Ovary (tissue), 9 donors: ENCODE measurements around the gene XBP1. TPM values are rescaled to one million over a fixed set of nuclear protein-coding genes. Genes with fewer than 3 reads are reported as not detected.

Experiments
- DNase-seq, 5 donors: peaks; one replicate each; pipeline ENCODE4 v3.0.0-alpha.2; 2019 to 2020
- H3K27ac ChIP-seq, 2 donors: fragments of 200-600 bp; one replicate each; pipeline versions ENCODE4 v1.5.1 to v1.8.0; 2019 to 2022
- H3K27me3 ChIP-seq: fragments of 200-600 bp; one replicate; pipeline ENCODE4 v1.8.0; 2022
- H3K36me3 ChIP-seq: fragments of 200-600 bp; sonication (generic); one replicate; pipeline ENCODE4 v1.5.1; 2019
- H3K4me1 ChIP-seq: one replicate; pipeline ENCODE4 v1.8.1; 2013; ENCODE audit warnings: mild to moderate bottlenecking, moderate library complexity; ENCODE audit not compliant: insufficient read depth
- H3K4me3 ChIP-seq: fragments of 200-600 bp; sonication (generic); one replicate; pipeline ENCODE4 v1.5.1; 2017
- H3K9me3 ChIP-seq, 2 donors: fragments of 200-600 bp in 1 of 2; sonication (generic) in 1 of 2; one replicate each; pipeline versions ENCODE4 v1.5.1 to v1.8.1; 2013 to 2019; ENCODE audit warnings: mild to moderate bottlenecking in 1 of 2, moderate library complexity in 1 of 2
- EP300 ChIP-seq: sonication (generic); formaldehyde crosslinking; IDR thresholded peaks from one replicate; pipeline ENCODE4 v1.6.1; 2017; ENCODE audit warnings: antibody characterized with exemption
- POLR2A ChIP-seq: fragments of 450-650 bp; IDR thresholded peaks from one replicate; pipeline ENCODE4 v1.6.1; 2017; ENCODE audit warnings: antibody characterized with exemption, mild to moderate bottlenecking, moderate library complexity
- WGBS, 3 donors: extraction: QIAGEN DNeasy Blood & Tissue Kit in 1 of 3; methylation state at CpG; one replicate each; pipeline versions ENCODE4 v1.1.5 to v1.1.7; 2013 to 2017; 5-methylcytosine and 5-hydroxymethylcytosine counted together
- intact Hi-C, 4 donors: fragments of 100-400 bp; cut with DNase I; formaldehyde crosslinking; loops; one replicate each; pipeline versions ENCODE4 v1.11.0 to v1.15.1; 2022 to 2023
- polyA plus RNA-seq, 2 donors: library from polyadenylated mRNA; stranded (reverse); fragments of 200-250 nt in 1 of 2; fragments of 350-450 nt in 1 of 2; fragmentation: Illumina TruSeq in 1 of 2; extraction: RNeasy Lipid Tissue Mini Kit (QIAGEN cat#74804) in 1 of 2; gene quantifications; one replicate each; pipeline ENCODE4 v1.2.3, GENCODE V29; 2013 to 2014
- total RNA-seq, 7 donors: library from RNA; depleted of rRNA in 2 of 7; stranded (reverse); fragments of >200 nt in 2 of 7; fragmentation: NEBNext Ultra II Directional in 3 of 7; extraction: Animal tissue kit (Norgen Biotek cat#: 25700) in 3 of 7; gene quantifications; one replicate each; pipeline versions ENCODE4 v1.1.0 to v1.2.4, GENCODE V29; 2016 to 2023
- TF ChIP-seq, protein P1 (sequence below), 3 donors: fragments of 450-650 bp in 2 of 3; fragments of 200-600 bp in 1 of 3; IDR thresholded peaks; one replicate each; pipeline versions ENCODE4 v1.5.1 to v1.8.0; 2016 to 2022; ENCODE audit warnings: antibody characterized with exemption in 3 of 3, mild to moderate bottlenecking in 1 of 3
- donor health status: DM: no; HTN: no; CAD: no; lungs with moderate emphysema.
- donor health status: DM: no; HTN: no; CAD: no.
- donor health status: Bipolar disorder and iron deficiency.
- donor health status: DM: yes; HTN: yes; CAD: no.
- donor health status: DM: no; HTN: no; CAD: no.
- donor health status: DM: yes; HTN: yes; CAD: no.

The XBP1 gene
- total and polyA plus RNA-seq, 9 donors = 53.1 to 229 (median 138) TPM

DNA sequence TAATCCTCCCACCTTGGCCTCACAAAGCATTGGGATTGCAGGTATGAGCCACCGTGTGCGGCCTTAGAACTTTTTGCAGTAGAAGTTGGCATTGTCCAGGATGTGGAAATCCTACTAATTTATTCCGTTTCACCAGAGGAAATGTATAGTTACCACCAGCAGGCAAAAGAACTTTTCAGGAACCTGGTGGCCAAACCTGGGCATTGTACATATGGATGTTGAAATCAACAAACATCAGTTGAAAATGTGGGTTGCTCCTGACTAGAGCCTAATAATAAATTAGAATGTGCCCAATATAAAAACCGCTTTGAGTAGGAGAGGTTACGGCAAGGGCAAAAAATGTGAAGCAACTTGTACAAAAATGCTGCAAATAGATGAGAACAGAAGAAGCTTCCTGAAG lies 40.7 kb upstream of the XBP1 start:
- WGBS, 3 donors = 84 to 88% (median 88%) methylated on average over 5 of the region's 5 CpGs
- Histone ChIP-seq H3K4me3 (no peak overlapping the region), H3K27me3 (no peaks in the 10 kb centered on the region), H3K9me3 (no peaks in the 10 kb centered on the region), H3K4me1 (no peaks in the 10 kb centered on the region), H3K36me3 (no peaks in the 10 kb centered on the region), H3K27ac (no peak overlapping the region)
- intact Hi-C loops = no loop called here
- TF ChIP-seq, protein P1, sequence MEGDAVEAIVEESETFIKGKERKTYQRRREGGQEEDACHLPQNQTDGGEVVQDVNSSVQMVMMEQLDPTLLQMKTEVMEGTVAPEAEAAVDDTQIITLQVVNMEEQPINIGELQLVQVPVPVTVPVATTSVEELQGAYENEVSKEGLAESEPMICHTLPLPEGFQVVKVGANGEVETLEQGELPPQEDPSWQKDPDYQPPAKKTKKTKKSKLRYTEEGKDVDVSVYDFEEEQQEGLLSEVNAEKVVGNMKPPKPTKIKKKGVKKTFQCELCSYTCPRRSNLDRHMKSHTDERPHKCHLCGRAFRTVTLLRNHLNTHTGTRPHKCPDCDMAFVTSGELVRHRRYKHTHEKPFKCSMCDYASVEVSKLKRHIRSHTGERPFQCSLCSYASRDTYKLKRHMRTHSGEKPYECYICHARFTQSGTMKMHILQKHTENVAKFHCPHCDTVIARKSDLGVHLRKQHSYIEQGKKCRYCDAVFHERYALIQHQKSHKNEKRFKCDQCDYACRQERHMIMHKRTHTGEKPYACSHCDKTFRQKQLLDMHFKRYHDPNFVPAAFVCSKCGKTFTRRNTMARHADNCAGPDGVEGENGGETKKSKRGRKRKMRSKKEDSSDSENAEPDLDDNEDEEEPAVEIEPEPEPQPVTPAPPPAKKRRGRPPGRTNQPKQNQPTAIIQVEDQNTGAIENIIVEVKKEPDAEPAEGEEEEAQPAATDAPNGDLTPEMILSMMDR (IDR thresholded peaks at IDR 0.05) = no peak
- no peak for TF ChIP-seq EP300
- TF ChIP-seq POLR2A = no peak
- DNase-seq = no peak

DNA sequence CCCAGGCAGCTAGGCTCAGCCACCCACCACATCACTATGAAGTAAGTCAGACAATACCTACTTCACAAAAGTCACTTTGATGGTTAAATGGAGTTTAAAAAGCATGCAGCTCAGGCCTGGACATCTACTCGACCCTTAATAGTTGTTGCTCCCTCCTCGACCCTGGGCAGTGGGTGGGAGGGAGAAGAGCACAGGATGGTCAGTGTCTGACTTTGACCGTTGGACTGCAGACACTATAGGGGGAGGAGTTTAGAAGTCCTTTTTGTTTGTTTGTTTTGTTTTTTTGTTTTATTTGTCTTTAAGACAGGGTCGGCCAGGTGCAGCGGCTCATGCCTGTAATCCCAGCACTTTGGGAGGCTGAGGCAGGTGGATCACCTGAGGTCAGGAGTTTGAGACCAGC lies 38.6 kb upstream of the XBP1 start:
- H3K4me1 ChIP-seq = no peaks in the 10 kb centered on the region
- peak in 1 of 5 donors; percentile 13 for DNase-seq
- no peak overlapping the region for H3K27ac ChIP-seq
- no peaks in the 10 kb centered on the region for H3K27me3 ChIP-seq
- no peak overlapping the region for H3K4me3 ChIP-seq
- no peaks in the 10 kb centered on the region for H3K36me3 ChIP-seq
- no peaks in the 10 kb centered on the region for H3K9me3 ChIP-seq
- TF ChIP-seq POLR2A = no peak
- TF ChIP-seq, protein P1 (IDR thresholded peaks at IDR 0.05) = no peak
- no peak for TF ChIP-seq EP300
- 65 to 69% (median 66%) methylated on average over 5 of the region's 5 CpGs for WGBS, 3 donors
- intact Hi-C loops = loop anchor here in 1 of 4 donors (10.0 kb wide), 1 partner anchor 824 kb away; no protein-coding TSS in a partner anchor

DNA sequence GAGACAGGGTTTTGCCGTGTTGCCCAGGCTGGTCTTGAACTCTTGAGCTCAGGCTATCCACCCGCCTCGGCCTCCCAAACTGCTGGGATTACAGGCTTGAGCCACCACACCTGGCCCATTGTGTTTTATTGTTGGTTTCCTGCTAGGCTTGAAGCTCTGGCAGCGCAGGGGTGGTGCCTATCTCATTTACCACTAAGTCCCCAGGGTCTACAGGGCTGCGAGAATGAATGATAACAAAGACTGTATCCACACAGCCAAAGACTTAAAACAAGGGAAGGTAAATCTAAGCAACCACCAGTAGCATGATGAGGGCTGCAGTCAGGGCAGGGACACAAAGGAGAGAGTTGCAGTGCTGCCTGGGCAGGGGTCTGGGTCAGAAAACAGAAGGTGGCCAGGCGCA lies 37.3 kb upstream of the XBP1 start:
- Histone ChIP-seq H3K27me3 (no peaks in the 10 kb centered on the region), H3K4me3 (no peak overlapping the region), H3K4me1 (no peaks in the 10 kb centered on the region), H3K9me3 (no peaks in the 10 kb centered on the region), H3K27ac (no peak overlapping the region), H3K36me3 (no peaks in the 10 kb centered on the region)
- TF ChIP-seq POLR2A (no peak), EP300 (no peak)
- TF ChIP-seq, protein P1 (IDR thresholded peaks at IDR 0.05) = no peak
- no peak for DNase-seq
- intact Hi-C loops = loop anchor here in 1 of 4 donors (10.0 kb wide), 1 partner anchor 823 kb away; no protein-coding TSS in a partner anchor
- 83 to 91% (median 88%) methylated on average over 6 of the region's 6 CpGs for WGBS, 3 donors

DNA sequence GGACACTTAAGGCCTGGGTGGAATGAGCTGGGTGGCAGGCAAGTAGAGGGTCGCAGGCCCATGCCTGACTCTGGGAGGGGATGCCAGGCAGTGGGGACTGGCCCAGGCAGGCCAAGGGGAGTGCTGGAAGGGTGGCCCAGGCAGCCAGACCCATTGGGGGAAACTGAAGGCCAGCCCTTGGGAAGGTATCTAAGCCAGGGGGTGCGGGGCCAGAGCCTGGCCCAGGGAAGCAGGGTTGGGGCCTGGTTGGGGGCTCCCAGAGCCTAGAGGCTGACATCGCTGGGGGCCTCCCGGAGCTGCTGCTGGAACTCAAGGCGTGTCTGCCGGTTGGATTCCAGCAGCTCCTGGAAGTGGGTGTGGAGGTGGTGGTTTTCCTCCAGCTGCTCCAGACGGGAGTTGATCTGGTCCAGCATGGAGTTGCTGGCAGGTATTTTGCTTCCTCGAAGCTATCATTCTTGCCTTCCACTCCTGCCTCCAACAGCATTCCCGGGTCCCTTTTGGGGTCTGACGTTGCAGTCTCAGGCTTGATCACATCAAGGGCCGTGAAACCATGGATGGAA lies 35.3 kb upstream of the XBP1 start:
- H3K9me3 ChIP-seq = no peaks in the 10 kb centered on the region
- H3K4me3 ChIP-seq = no peak overlapping the region
- no peaks in the 10 kb centered on the region for H3K27me3 ChIP-seq
- TF ChIP-seq, protein P1 (IDR thresholded peaks at IDR 0.05) = no peak
- no peak for TF ChIP-seq EP300
- TF ChIP-seq POLR2A = no peak
- intact Hi-C loops = loop anchor here in 1 of 4 donors (10.0 kb wide), 1 partner anchor 821 kb away; no protein-coding TSS in a partner anchor
- 86 to 92% (median 91%) methylated on average over 11 of the region's 11 CpGs for WGBS, 3 donors
- no peaks in the 10 kb centered on the region for H3K36me3 ChIP-seq
- H3K27ac ChIP-seq = no peak overlapping the region
- H3K4me1 ChIP-seq = no peaks in the 10 kb centered on the region
- peak in 1 of 5 donors; percentile 18 for DNase-seq
